Measurements from ENCODE around the gene FOXD2.
"Not testable (repeated sequence)": the region's sequence is repeated elsewhere in the genome, so short reads cannot be mapped to it uniquely, and the experiment has no call there.

Gene FOXD2

DNA sequence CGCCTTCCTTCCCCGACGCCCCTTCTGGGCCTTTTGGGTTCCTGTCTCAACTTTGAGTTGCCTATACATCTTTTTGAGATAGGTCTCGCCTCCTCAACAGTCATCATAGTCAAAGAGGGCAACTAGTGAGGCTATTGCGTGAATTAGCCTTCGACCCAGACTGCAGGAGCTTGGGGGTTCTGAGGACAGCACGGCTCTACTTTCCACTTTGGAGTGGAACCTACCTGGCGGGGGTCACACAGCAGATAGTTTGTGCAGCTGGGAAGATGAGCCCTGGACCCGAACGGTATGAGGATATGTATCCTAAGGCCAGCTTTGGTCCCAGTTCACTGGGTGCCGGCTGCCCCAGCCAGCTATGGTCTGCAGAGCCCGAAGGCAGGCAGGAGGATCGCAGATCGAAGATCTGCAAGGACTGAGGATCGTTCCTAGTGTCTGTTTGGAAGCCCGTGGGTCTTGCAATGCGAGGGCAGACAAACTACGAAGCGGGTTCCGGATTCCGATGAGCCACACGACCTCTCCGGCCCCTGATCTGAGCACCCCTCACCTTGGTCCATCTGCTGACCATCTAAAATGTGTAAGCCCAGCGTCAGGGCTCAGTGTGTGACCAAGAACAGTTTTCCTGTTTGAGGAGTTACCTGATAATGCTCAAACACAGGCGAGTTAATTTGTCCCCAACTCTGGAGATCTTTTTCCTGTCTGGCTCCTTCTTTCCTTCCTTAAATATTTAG lies 8.1 kb downstream of the FOXD2 start:
- in situ Hi-C loops (cut with HindIII; ENCODE audit: low pct_unique_long_range_greater_than_20kb, low sequenced_read_pairs): no loop called here
- no peak for TF ChIP-seq JUND (IDR thresholded peaks at IDR 0.05; ENCODE audit: low read depth)
- no peak for DNase-seq (ENCODE audit: low read depth in 1 of 2, low spot score in 1 of 2)

DNA sequence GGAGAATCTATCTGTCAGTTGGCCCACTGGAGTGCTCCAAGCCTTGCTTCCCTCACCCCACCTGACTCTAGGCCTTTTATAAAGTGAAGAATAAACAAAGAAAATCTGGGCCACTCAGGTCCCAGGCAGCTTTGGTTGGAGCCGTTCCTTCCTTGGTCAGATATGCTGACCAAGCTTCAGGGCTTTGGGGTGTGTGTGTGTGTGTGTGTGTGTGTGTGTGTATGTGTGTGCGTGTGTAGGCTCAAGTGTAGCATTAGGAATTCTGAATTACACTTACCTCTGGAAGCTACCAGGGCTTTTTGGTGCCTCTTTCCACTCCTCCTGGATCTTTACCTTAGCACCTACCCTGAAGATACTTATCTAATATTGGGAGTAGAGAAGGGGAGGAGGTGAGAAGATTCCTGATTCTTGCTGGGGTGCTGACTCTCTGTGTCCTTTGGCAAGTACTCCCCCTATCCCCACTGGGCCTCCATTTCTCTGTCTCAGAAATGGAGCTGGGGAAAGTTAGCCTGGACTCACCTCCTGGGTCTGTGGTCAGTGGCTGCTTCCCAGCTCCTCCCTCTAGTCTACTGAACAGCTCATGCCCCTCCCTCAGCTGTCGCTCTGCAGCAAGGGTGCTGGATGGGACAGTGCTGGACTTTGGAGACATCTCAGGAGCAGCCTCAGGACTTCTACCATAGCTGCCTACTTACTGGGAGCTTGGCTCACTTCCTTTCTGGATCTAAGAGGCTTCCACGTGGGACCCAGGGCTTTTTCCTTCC lies 10.8 kb downstream of the FOXD2 start:
- in situ Hi-C loops (cut with HindIII; ENCODE audit: low pct_unique_long_range_greater_than_20kb, low sequenced_read_pairs): no loop called here
- TF ChIP-seq JUND (IDR thresholded peaks at IDR 0.05; ENCODE audit: low read depth): no peak
- peak in 1 of 2 experiments; percentile 34 for DNase-seq (ENCODE audit: low read depth in 1 of 2, low spot score in 1 of 2)

DNA sequence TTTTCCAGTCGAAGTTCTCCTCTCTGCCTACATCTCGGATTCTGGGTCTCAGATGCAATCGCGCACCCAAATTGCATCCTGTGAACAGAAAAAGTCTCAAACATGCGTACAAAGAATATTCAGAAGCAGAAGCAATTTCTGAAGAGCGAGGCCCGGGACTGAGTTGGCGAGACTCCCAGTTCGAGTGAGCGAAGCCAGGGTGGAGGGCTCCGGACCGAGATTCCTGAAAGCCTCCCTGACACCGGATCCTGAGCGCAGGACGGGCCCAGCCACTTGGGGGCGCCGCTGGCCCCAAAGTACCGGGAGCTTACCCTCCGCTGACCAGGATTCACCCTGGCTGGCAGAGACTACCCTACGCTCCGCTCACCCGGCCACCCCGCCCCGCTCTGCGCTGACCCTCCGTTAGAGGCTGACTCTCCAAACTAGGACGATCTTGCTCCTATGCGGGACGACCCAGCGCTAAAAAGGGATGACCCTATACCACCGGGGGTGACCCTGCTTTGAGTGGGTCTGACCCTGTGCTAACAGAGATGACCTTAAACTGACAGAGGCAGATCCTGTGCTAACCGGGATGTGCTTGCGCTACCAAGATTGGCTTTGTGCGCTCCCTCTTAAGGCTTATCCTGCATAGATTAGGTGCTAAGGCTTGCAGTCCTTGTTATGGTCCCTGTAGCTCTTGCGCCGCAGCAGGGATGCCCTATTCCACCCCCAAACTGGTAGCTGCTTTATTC lies 12.1 kb downstream of the FOXD2 start:
- no peak for TF ChIP-seq JUND (IDR thresholded peaks at IDR 0.05; ENCODE audit: low read depth)
- in situ Hi-C loops (cut with HindIII; ENCODE audit: low pct_unique_long_range_greater_than_20kb, low sequenced_read_pairs): no loop called here
- DNase-seq (ENCODE audit: low read depth in 1 of 2, low spot score in 1 of 2): peak in 1 of 2 experiments; percentile 42

DNA sequence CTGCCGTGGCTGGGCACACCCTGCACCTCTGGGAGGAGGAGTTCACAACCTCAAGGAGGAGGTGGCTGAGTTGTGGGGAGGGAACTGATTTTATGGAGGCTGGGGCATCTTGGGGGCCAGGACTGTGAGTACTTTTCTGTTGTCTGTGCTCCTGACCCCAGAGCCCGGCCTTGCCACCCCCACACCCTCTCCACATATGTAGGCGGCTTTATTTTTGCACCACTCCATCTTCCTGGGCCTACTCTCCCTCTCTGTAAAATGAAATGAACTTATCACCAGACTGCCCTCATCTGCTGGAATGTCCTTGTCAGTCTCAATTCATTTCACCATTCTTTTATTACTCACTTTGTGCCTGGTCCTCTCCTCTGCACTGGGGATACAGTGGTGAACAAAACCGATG lies 12.8 kb downstream of the FOXD2 start:
- no peak for DNase-seq (ENCODE audit: low read depth in 1 of 2, low spot score in 1 of 2)
- no peak for TF ChIP-seq JUND (IDR thresholded peaks at IDR 0.05; ENCODE audit: low read depth)
- in situ Hi-C loops (cut with HindIII; ENCODE audit: low pct_unique_long_range_greater_than_20kb, low sequenced_read_pairs): no loop called here

DNA sequence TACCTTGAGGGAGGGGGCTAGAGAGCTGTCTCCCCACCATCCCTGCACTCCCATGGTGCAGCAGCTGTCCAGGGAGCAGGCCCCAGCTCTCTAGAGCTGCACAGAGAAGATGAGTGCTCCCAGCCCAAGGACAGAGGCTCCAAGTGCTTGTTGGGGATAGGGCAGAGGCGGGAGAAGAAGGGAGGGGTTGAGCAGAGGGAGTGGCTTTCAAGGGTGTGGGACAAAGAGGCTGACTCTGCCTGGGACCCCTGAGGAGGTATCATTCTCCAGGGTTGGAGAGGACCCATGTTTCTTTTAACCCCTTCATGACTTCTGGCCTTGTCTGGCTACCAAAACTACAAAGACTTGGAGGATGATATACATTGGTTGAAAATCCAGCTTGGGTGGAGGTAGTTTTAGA lies 14.6 kb downstream of the FOXD2 start:
- DNase-seq (ENCODE audit: low read depth in 1 of 2, low spot score in 1 of 2): no peak
- TF ChIP-seq JUND (IDR thresholded peaks at IDR 0.05; ENCODE audit: low read depth): no peak
- in situ Hi-C loops (cut with HindIII; ENCODE audit: low pct_unique_long_range_greater_than_20kb, low sequenced_read_pairs): no loop called here

DNA sequence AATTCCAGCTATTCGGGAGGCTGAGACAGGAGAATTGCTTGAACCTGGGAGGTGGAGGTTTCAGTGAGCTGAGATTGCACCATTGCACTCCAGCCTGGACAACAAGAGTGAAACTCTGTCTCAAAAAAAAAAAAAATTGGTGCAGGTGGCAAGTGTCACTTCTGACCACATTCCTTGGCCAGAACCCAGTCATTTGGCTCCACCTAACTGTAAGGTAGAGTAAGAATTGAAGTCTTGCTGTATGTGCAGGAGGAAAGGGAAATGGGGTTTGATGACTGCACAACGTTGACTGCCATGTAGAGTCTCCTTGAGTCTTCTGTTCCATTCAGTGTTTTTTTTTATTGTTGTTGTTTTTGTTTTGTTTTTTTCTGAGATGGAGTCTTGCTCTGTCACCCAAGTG lies 16.1 kb downstream of the FOXD2 start:
- peak in 1 of 2 experiments; percentile 53 for DNase-seq (ENCODE audit: low read depth in 1 of 2, low spot score in 1 of 2)
- in situ Hi-C loops (cut with HindIII; ENCODE audit: low pct_unique_long_range_greater_than_20kb, low sequenced_read_pairs): not testable (repeated sequence)

DNA sequence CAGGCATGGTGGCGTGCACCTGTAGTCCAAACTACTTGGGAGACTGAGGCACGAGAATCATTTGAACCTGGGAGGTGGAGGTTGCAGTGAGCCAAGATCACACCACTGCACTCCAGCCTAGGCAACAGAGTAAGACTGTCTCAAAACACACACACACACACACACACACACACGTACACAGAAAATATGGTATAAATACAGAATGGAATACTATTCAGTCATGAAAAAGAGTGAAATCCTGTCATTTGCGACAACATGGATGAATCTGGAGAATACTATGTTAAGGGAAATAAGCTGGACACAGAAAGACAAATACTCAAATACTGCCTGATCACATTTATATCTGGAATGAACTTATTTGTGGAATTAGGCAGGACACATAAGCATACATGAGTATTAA lies 18.4 kb downstream of the FOXD2 start:
- in situ Hi-C loops (cut with HindIII; ENCODE audit: low pct_unique_long_range_greater_than_20kb, low sequenced_read_pairs): no loop called here
- DNase-seq (ENCODE audit: low read depth in 1 of 2, low spot score in 1 of 2): no peak
- TF ChIP-seq JUND (IDR thresholded peaks at IDR 0.05; ENCODE audit: low read depth): no peak

DNA sequence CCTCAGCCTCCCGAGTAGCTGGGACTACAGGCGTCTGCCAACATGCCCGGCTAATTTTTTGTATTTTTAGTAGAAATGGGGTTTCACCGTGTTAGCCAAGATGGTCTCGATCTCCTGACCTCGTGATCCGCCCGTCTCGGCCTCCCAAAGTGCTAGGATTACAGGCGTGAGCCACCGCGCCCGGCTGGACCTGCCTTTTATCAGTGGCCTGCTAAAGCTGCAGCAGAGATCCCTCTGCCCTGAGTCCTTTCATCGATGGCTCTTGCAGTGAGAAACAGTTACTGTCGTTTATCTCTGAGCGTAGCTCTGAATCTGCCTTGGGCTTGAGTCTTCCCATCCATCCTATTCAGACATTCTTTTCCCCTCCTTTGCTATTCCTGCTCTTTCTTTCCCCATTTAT lies 19.7 kb downstream of the FOXD2 start:
- DNase-seq (ENCODE audit: low read depth in 1 of 2, low spot score in 1 of 2); in situ Hi-C loops (cut with HindIII; ENCODE audit: low pct_unique_long_range_greater_than_20kb, low sequenced_read_pairs): not testable (repeated sequence)

DNA sequence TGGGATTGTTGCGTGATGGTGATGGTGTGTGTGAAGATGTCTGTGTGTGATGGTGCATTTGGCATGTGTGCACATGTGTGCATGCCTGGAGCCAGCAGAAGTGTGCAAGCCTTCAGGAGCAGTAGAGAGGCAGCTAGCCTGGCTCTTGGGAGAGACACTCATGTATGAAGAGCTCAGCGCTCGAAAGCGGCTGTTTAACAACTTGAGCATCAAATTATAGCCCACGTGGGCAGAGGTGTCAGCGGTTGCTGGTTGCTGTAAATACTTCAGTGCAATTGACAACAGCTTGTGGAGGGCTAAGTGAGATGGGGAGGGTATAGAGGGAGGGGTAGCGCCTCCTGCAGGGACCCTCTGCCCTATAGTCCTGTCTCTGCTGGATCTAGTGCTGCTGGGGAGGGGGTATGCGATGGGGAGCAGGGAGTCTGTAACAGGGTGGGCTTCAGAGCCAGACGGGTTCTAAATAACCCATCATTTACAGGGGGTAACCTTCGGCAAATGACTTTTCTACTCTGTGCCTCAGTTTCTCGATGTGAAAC lies 21.5 kb downstream of the FOXD2 start:
- no peak for DNase-seq (ENCODE audit: low read depth in 1 of 2, low spot score in 1 of 2)
- in situ Hi-C loops (cut with HindIII; ENCODE audit: low pct_unique_long_range_greater_than_20kb, low sequenced_read_pairs): no loop called here
- no peak for TF ChIP-seq JUND (IDR thresholded peaks at IDR 0.05; ENCODE audit: low read depth)

DNA sequence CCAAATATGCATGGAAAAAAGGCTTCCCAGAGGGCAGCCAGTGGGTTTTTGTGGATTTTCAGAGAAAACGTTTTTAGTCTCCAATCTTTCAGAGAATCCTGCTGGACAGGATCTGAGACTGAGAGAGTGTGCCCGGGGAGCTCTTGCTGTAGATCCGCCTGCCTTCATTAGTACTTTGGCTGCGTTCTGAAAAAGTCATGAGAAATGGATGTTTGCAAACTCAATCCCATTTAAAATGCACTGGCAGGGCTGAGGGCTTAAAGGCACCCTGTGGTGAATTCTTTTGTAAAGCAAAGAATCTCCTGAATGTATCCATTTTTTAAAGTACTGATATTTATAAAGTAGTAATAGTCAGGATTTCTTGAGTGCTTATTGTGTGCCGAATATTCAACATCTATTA lies 22.2 kb downstream of the FOXD2 start:
- TF ChIP-seq JUND (IDR thresholded peaks at IDR 0.05; ENCODE audit: low read depth): no peak
- in situ Hi-C loops (cut with HindIII; ENCODE audit: low pct_unique_long_range_greater_than_20kb, low sequenced_read_pairs): no loop called here
- no peak for DNase-seq (ENCODE audit: low read depth in 1 of 2, low spot score in 1 of 2)

DNA sequence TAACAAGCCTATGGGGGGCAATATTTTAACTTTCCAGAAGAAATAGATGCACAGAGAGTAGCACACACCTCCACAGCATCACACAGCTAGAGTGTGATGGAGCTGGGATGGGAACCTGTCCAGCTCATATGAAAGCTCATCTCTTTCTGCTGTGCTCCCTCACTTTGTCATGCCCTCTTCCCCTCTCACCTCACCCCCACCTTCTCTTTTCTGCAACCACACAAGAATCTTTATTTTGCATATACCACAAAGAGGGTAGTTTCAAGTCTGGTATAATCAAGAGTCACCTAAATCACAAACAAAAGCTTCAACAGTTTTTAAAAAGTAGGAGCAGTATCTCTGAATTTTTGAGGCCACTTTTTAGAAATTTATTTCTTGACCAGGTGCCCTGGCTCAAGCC lies 22.6 kb downstream of the FOXD2 start:
- TF ChIP-seq JUND (IDR thresholded peaks at IDR 0.05; ENCODE audit: low read depth): no peak
- no peak for DNase-seq (ENCODE audit: low read depth in 1 of 2, low spot score in 1 of 2)
- in situ Hi-C loops (cut with HindIII; ENCODE audit: low pct_unique_long_range_greater_than_20kb, low sequenced_read_pairs): no loop called here

DNA sequence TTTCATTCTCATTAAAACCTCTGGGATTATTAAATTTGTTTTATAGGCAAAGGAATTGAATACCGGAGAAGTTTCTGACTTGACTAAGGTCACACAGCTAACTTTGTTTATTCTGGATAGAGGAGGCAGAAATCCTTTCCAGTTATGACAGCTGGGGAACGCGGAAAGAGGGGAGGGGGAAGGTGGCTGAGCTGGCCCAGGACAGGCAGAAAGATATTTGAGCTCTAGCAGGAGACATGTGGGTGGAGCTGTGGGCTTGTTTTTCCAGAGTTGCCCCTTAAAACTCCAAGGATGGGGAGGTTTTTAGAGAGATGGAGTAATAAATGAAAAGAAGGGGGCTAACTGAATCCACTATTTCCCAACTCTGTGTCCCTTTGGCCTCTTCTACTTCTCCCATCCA lies 27.8 kb downstream of the FOXD2 start:
- peak in 1 of 2 experiments; percentile 66 for DNase-seq (ENCODE audit: low read depth in 1 of 2, low spot score in 1 of 2)
- TF ChIP-seq JUND (IDR thresholded peaks at IDR 0.05; ENCODE audit: low read depth): no peak
- in situ Hi-C loops (cut with HindIII; ENCODE audit: low pct_unique_long_range_greater_than_20kb, low sequenced_read_pairs): no loop called here

All from T47D (cell line).